Neural cell (in vitro differentiated cells): ENCODE data around the gene PDK1. TPM values are rescaled to one million over a fixed set of nuclear protein-coding genes. Genes with fewer than 3 reads are reported as not detected.

ENCODE experiments used
- H2AFZ ChIP-seq: fragments of 200-600, 300-800 bp; sonication (generic), shearing (Covaris generic); 2 replicates; pipeline ENCODE4 v1.6.0; 2014; ENCODE audit warnings: low read depth, mild to moderate bottlenecking, antibody characterized with exemption, low read length, moderate library complexity
- H3F3A ChIP-seq: fragments of 200-600 bp; shearing (Covaris generic); 2 replicates; pipeline ENCODE4 v1.6.1; 2016; ENCODE audit warnings: mild to moderate bottlenecking, moderate library complexity, mixed read lengths, antibody characterized with exemption, low read length; ENCODE audit not compliant: insufficient read depth, poor library complexity, severe bottlenecking
- H3K27ac ChIP-seq: fragments of 200-600, 300-800 bp; sonication (generic), shearing (Covaris generic); 2 replicates; pipeline ENCODE4 v1.5.1; 2014; ENCODE audit warnings: mild to moderate bottlenecking, low read length, moderate library complexity
- H3K27me3 ChIP-seq: fragments of 300-800, 200-600 bp; sonication (generic), shearing (Covaris generic); 2 replicates; pipeline ENCODE4 v1.6.0; 2014; ENCODE audit warnings: mild to moderate bottlenecking, low read depth, low read length, moderate library complexity; ENCODE audit not compliant: insufficient read depth
- H3K36me3 ChIP-seq: fragments of 300-800, 200-600 bp; sonication (generic), shearing (Covaris generic); 2 replicates; pipeline ENCODE4 v1.5.1; 2014; ENCODE audit warnings: mild to moderate bottlenecking, antibody characterized with exemption, low read length, moderate library complexity; ENCODE audit not compliant: insufficient read depth
- H3K4me2 ChIP-seq: fragments of 300-800, 200-600 bp; sonication (generic), shearing (Covaris generic); 2 replicates; pipeline ENCODE4 v1.6.0; 2014; ENCODE audit warnings: mild to moderate bottlenecking, low read length
- H3K4me3 ChIP-seq: fragments of 300-800, 200-600 bp; sonication (generic), shearing (Covaris generic); 2 replicates; pipeline ENCODE4 v1.5.1; 2014; ENCODE audit warnings: mild to moderate bottlenecking, low read length, moderate library complexity
- H3K79me2 ChIP-seq: fragments of 200-600 bp; shearing (Covaris generic); replicated peaks from 2 replicates; pipeline ENCODE4 v1.6.0; 2014; ENCODE audit warnings: mild to moderate bottlenecking, low read length, moderate library complexity; ENCODE audit not compliant: insufficient read depth
- H3K9ac ChIP-seq: fragments of 300-800, 200-600 bp; sonication (generic), shearing (Covaris generic); 2 replicates; pipeline ENCODE4 v1.6.1; 2016; ENCODE audit warnings: mild to moderate bottlenecking, low read length, mixed read lengths
- H3K9me2 ChIP-seq: fragments of 200-600 bp; shearing (Covaris generic); 2 replicates; pipeline ENCODE4 v1.6.1; 2016; ENCODE audit warnings: mild to moderate bottlenecking, low read length, mixed read lengths; ENCODE audit not compliant: insufficient read depth
- H3K9me3 ChIP-seq: fragments of 200-600, 300-800 bp; sonication (generic), shearing (Covaris generic); 2 replicates; pipeline ENCODE4 v1.6.1; 2016; ENCODE audit warnings: mild to moderate bottlenecking, mixed run types, low read length, moderate library complexity, mixed read lengths
- H4K20me1 ChIP-seq: fragments of 200-600 bp; shearing (Covaris generic); 2 replicates; pipeline ENCODE4 v1.6.1; 2016; ENCODE audit warnings: mild to moderate bottlenecking, mixed run types; ENCODE audit not compliant: insufficient read depth
- EP300 ChIP-seq: fragments of 450-650 bp; conservative IDR thresholded peaks from 2 replicates; pipeline ENCODE4 v1.6.1; 2014; ENCODE audit warnings: antibody characterized with exemption, mild to moderate bottlenecking, moderate library complexity; ENCODE audit not compliant: poor library complexity, severe bottlenecking
- EZH2 ChIP-seq: fragments of 200-600, 300-800 bp; shearing (Covaris generic), sonication (generic); IDR thresholded peaks from 2 replicates; pipeline ENCODE4 v1.6.1; 2014; ENCODE audit warnings: antibody characterized with exemption, low read length, borderline replicate concordance, mild to moderate bottlenecking; ENCODE audit not compliant: insufficient read depth, poor library complexity, severe bottlenecking
- MXI1 ChIP-seq: fragments of 450-650 bp; conservative IDR thresholded peaks from 2 replicates; pipeline ENCODE4 v1.6.1; 2014; ENCODE audit warnings: antibody characterized with exemption, mild to moderate bottlenecking; ENCODE audit not compliant: poor library complexity, severe bottlenecking
- POLR2AphosphoS5 ChIP-seq: IDR thresholded peaks from 2 replicates; pipeline ENCODE4 v1.6.1; 2012
- RAD21 ChIP-seq: fragments of 450-650 bp; conservative IDR thresholded peaks from 2 replicates; pipeline ENCODE4 v1.6.1; 2014; ENCODE audit warnings: antibody characterized with exemption, mild to moderate bottlenecking, moderate library complexity
- REST ChIP-seq: IDR thresholded peaks from 2 replicates; pipeline ENCODE4 v1.6.1; 2012; ENCODE audit warnings: borderline replicate concordance
- SMC3 ChIP-seq: fragments of 450-650 bp; conservative IDR thresholded peaks from 2 replicates; pipeline ENCODE4 v1.6.1; 2014; ENCODE audit warnings: antibody characterized with exemption, mild to moderate bottlenecking, moderate library complexity; ENCODE audit not compliant: poor library complexity
- TAF1 ChIP-seq: IDR thresholded peaks from 2 replicates; pipeline ENCODE4 v1.6.1; 2012; ENCODE audit warnings: low read depth
- polyA plus RNA-seq: library from polyadenylated mRNA; depleted of rRNA; stranded (reverse); fragments of >200 nt; gene quantifications from 2 replicates; pipeline ENCODE4 v1.2.3, GENCODE V29; 2014
- TF ChIP-seq, protein P1 (sequence below): fragments of 450-650 bp; IDR thresholded peaks from 2 replicates; pipeline ENCODE4 v1.5.1; 2014; ENCODE audit warnings: antibody characterized with exemption, mild to moderate bottlenecking, moderate library complexity; ENCODE audit not compliant: poor library complexity, severe bottlenecking

PDK1 gene
- polyA plus RNA-seq, 1 donor from 2014 or later = 10.8 TPM

DNA sequence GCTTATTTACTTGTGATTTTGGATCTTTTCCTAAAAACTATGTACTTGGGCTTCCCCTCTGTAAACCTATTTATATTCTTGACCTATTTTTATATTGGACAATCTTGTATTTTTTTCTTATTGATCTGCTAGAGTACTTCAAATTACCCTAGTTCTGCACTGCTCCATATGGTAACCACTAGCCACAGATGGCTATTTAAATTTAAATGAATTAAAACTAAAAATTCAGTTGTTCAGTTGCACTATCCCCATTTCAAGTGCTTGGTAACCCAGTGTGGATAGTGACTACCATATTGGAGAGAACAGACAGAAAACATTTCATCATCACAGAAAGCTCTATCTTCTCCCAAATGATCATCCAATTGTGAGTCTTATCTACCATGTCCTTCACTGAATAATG, 74.3 kb downstream of the PDK1 start:
- no peak overlapping the region for H3K4me3 ChIP-seq
- H3K79me2 ChIP-seq = no peaks in the 10 kb centered on the region
- no peak overlapping the region for H2AFZ ChIP-seq
- no peak for TF ChIP-seq REST
- TF ChIP-seq TAF1 = no peak
- no peak for TF ChIP-seq EP300
- TF ChIP-seq SMC3 = no peak
- TF ChIP-seq RAD21 = no peak
- no peak overlapping the region for H3K9ac ChIP-seq
- no peaks in the 10 kb centered on the region for H3K36me3 ChIP-seq
- H3K27me3 ChIP-seq = no peaks in the 10 kb centered on the region
- no peaks in the 10 kb centered on the region for H3F3A ChIP-seq
- no peaks in the 10 kb centered on the region for H3K9me3 ChIP-seq
- no peak overlapping the region for H3K4me2 ChIP-seq
- no peak overlapping the region for H3K27ac ChIP-seq
- H3K9me2 ChIP-seq = no peaks in the 10 kb centered on the region
- H4K20me1 ChIP-seq = no peaks in the 10 kb centered on the region

GRCh38 chr2:172634477-172634876, 78.6 kb downstream of the PDK1 start:
- Histone ChIP-seq H3F3A (no peaks in the 10 kb centered on the region), H2AFZ (no peak overlapping the region), H3K27me3 (no peaks in the 10 kb centered on the region), H3K79me2 (no peaks in the 10 kb centered on the region), H3K9me3 (no peaks in the 10 kb centered on the region), H3K9ac (no peak overlapping the region), H3K4me2 (no peak overlapping the region), H3K36me3 (no peaks in the 10 kb centered on the region), H4K20me1 (no peaks in the 10 kb centered on the region), H3K27ac (no peak overlapping the region), H3K9me2 (no peaks in the 10 kb centered on the region), H3K4me3 (no peak overlapping the region)
- no peak for TF ChIP-seq POLR2AphosphoS5

DNA sequence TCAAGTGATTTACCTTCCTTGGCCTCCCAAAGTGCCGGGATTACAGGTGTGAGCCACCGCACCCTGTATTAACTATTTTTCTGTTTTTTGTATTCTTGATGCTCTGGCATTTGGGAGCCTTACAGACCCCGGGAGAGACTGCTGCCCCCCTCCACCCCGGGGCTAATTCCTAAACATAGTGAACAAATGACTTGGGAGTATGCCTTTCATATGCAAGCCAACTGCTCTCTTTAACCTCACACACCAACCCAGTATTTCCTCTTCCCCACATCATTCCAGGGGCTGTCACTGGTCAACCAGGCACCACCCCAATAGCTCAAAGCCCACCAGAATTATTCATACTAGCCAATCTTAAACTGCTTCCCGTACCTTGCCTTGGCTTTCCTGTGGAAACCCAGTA, 79.7 kb downstream of the PDK1 start:
- Histone ChIP-seq H3F3A (no peaks in the 10 kb centered on the region), H3K9me2 (no peaks in the 10 kb centered on the region), H3K79me2 (no peaks in the 10 kb centered on the region), H3K4me3 (no peak overlapping the region), H3K9me3 (no peaks in the 10 kb centered on the region), H4K20me1 (no peaks in the 10 kb centered on the region), H3K4me2 (no peak overlapping the region), H3K9ac (no peak overlapping the region), H3K27ac (no peak overlapping the region), H3K27me3 (no peaks in the 10 kb centered on the region), H3K36me3 (no peaks in the 10 kb centered on the region), H2AFZ (no peak overlapping the region)
- TF ChIP-seq MXI1 = no peak
- TF ChIP-seq, protein P1, sequence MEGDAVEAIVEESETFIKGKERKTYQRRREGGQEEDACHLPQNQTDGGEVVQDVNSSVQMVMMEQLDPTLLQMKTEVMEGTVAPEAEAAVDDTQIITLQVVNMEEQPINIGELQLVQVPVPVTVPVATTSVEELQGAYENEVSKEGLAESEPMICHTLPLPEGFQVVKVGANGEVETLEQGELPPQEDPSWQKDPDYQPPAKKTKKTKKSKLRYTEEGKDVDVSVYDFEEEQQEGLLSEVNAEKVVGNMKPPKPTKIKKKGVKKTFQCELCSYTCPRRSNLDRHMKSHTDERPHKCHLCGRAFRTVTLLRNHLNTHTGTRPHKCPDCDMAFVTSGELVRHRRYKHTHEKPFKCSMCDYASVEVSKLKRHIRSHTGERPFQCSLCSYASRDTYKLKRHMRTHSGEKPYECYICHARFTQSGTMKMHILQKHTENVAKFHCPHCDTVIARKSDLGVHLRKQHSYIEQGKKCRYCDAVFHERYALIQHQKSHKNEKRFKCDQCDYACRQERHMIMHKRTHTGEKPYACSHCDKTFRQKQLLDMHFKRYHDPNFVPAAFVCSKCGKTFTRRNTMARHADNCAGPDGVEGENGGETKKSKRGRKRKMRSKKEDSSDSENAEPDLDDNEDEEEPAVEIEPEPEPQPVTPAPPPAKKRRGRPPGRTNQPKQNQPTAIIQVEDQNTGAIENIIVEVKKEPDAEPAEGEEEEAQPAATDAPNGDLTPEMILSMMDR = no peak
- no peak for TF ChIP-seq EZH2
- no peak for TF ChIP-seq POLR2AphosphoS5
- TF ChIP-seq RAD21 = no peak
- no peak for TF ChIP-seq TAF1
- no peak for TF ChIP-seq SMC3
- TF ChIP-seq EP300 = no peak
- TF ChIP-seq REST = no peak
